Measurements from ENCODE around the gene DSCAML1.

Gene DSCAML1

GRCh38 chr11:117603932-117604331 lies 193.1 kb downstream of the DSCAML1 start:
- no peak for DNase-seq

- no peak for DNase-seq
Observed at GRCh38 chr11:117601006-117601708, 195.9 kb downstream of the DSCAML1 start.

- no peak for DNase-seq
Observed at GRCh38 chr11:117600234-117600783, 196.7 kb downstream of the DSCAML1 start.

- DNase-seq: no peak
Observed at GRCh38 chr11:117597071-117597470, 199.9 kb downstream of the DSCAML1 start.

- DNase-seq: no peak
Observed at GRCh38 chr11:117595440-117595839, 201.6 kb downstream of the DSCAML1 start.

GRCh38 chr11:117594721-117595120 lies 202.3 kb downstream of the DSCAML1 start:
- DNase-seq: no peak

- DNase-seq: no peak
Observed at GRCh38 chr11:117593065-117593464, 204.0 kb downstream of the DSCAML1 start.

- DNase-seq: no peak
Observed at GRCh38 chr11:117591316-117592039, 205.5 kb downstream of the DSCAML1 start.

- no peak for DNase-seq
Observed at GRCh38 chr11:117589063-117589462, 208.0 kb downstream of the DSCAML1 start.

- DNase-seq: no peak
Observed at GRCh38 chr11:117588166-117588810, 208.7 kb downstream of the DSCAML1 start.

GRCh38 chr11:117587416-117587815 lies 209.6 kb downstream of the DSCAML1 start:
- no peak for DNase-seq

GRCh38 chr11:117586392-117586791 lies 210.6 kb downstream of the DSCAML1 start:
- DNase-seq: no peak

GRCh38 chr11:117585631-117586030 lies 211.4 kb downstream of the DSCAML1 start:
- DNase-seq: no peak

GRCh38 chr11:117584056-117584830 lies 212.8 kb downstream of the DSCAML1 start:
- no peak for DNase-seq

- DNase-seq: no peak
Observed at GRCh38 chr11:117583063-117583801, 213.8 kb downstream of the DSCAML1 start.

GRCh38 chr11:117582433-117582832 lies 214.6 kb downstream of the DSCAML1 start:
- no peak for DNase-seq

GRCh38 chr11:117580866-117581265 lies 216.2 kb downstream of the DSCAML1 start:
- no peak for DNase-seq

GRCh38 chr11:117579161-117579560 lies 217.9 kb downstream of the DSCAML1 start:
- DNase-seq: no peak

GRCh38 chr11:117575856-117576255 lies 221.2 kb downstream of the DSCAML1 start:
- no peak for DNase-seq

- no peak for DNase-seq
Observed at GRCh38 chr11:117574551-117574950, 222.5 kb downstream of the DSCAML1 start.

GRCh38 chr11:117573326-117573725 lies 223.7 kb downstream of the DSCAML1 start:
- DNase-seq: no peak

GRCh38 chr11:117572671-117573070 lies 224.3 kb downstream of the DSCAML1 start:
- no peak for DNase-seq

Measured in activated T-cell treated with anti-CD3 and anti-CD28 coated beads for 4 hours (primary cell).